ENCODE data around the gene CHSY1.

Gene CHSY1

GRCh38 chr15:101148881-101149664 lies 102.8 kb downstream of the CHSY1 start:
- no peak for DNase-seq

GRCh38 chr15:101148166-101148880 lies 103.5 kb downstream of the CHSY1 start:
- no peak for DNase-seq

GRCh38 chr15:101147181-101147580 lies 104.7 kb downstream of the CHSY1 start:
- DNase-seq: no peak

GRCh38 chr15:101146118-101146702 lies 105.6 kb downstream of the CHSY1 start:
- DNase-seq: no peak

GRCh38 chr15:101145362-101145761 lies 106.5 kb downstream of the CHSY1 start:
- no peak for DNase-seq

GRCh38 chr15:101143321-101143720 lies 108.5 kb downstream of the CHSY1 start:
- no peak for DNase-seq

- DNase-seq: no peak
Measured at GRCh38 chr15:101142711-101143110, 109.1 kb downstream of the CHSY1 start.

GRCh38 chr15:101141926-101142527 lies 109.8 kb downstream of the CHSY1 start:
- no peak for DNase-seq

- no peak for DNase-seq
Measured at GRCh38 chr15:101140697-101141065, 111.2 kb downstream of the CHSY1 start.

- DNase-seq: no peak
Measured at GRCh38 chr15:101139986-101140696, 111.7 kb downstream of the CHSY1 start.

- no peak for DNase-seq
Measured at GRCh38 chr15:101138913-101139880, 112.7 kb downstream of the CHSY1 start.

GRCh38 chr15:101138086-101138660 lies 113.7 kb downstream of the CHSY1 start:
- DNase-seq: no peak

GRCh38 chr15:101137312-101137940 lies 114.4 kb downstream of the CHSY1 start:
- DNase-seq: no peak

- no peak for DNase-seq
Measured at GRCh38 chr15:101136381-101137268, 115.2 kb downstream of the CHSY1 start.

- DNase-seq: no peak
Measured at GRCh38 chr15:101135532-101136166, 116.2 kb downstream of the CHSY1 start.

GRCh38 chr15:101134780-101135179 lies 117.1 kb downstream of the CHSY1 start:
- DNase-seq: no peak

- DNase-seq: no peak
Measured at GRCh38 chr15:101133751-101134261, 118.0 kb downstream of the CHSY1 start.

- no peak for DNase-seq
Measured at GRCh38 chr15:101133181-101133460, 118.7 kb downstream of the CHSY1 start.
